ENCODE measurements around the gene FOSL2. TPM values are rescaled to one million over a fixed set of nuclear protein-coding genes. Genes with fewer than 3 reads are reported as not detected.

Gene FOSL2
- total RNA-seq, 1 experiment from 2014 or later: 50.9 TPM

Small RNAs within 50 kb of the gene (small RNA-seq; reads per million reads assigned to genes)
- 0 reads per million in 2 experiments for gene AC104695.3
- 0 reads per million in 2 experiments for gene SNRPGP7

Other genes with a start within 250 kb of the FOSL2 start
- 0.06 and 0.62 TPM in 2 replicates for gene PLB1, start 103.2 kb downstream of the FOSL2 start, total RNA-seq (2014; rRNA removed; shearing (Covaris generic))

Data from NCI-H460 (cell line).